ELF-1 (cell line): ENCODE results near the gene NEAT1.
"Not testable (repeated sequence)": the region's sequence is repeated elsewhere in the genome, so short reads cannot be mapped to it uniquely, and the experiment has no call there.

ENCODE experiments used
- DNase-seq: peaks from one replicate; pipeline ENCODE4 v3.0.0-alpha.2; 2016; ENCODE audit warnings: low read depth, low spot score

NEAT1 gene

GRCh38 chr11:65404638-65405339 lies 17.8 kb upstream of the NEAT1 start:
- no peak for DNase-seq

GRCh38 chr11:65410936-65411680 lies 11.5 kb upstream of the NEAT1 start:
- DNase-seq = no peak

GRCh38 chr11:65411681-65412070 lies 10.9 kb upstream of the NEAT1 start:
- DNase-seq = no peak

- no peak for DNase-seq
Observed at GRCh38 chr11:65412271-65413076, 10.1 kb upstream of the NEAT1 start.

GRCh38 chr11:65413077-65413664 lies 9.4 kb upstream of the NEAT1 start:
- DNase-seq = not testable (repeated sequence)

GRCh38 chr11:65414776-65415498 lies 7.7 kb upstream of the NEAT1 start:
- no peak for DNase-seq

GRCh38 chr11:65415499-65416340 lies 6.9 kb upstream of the NEAT1 start:
- no peak for DNase-seq

GRCh38 chr11:65416341-65416824 lies 6.2 kb upstream of the NEAT1 start:
- peak; percentile 95 for DNase-seq

- DNase-seq = peak; percentile 34
Observed at GRCh38 chr11:65416841-65417701, 5.5 kb upstream of the NEAT1 start.

- no peak for DNase-seq
Observed at GRCh38 chr11:65417702-65418430, 4.7 kb upstream of the NEAT1 start.

- no peak for DNase-seq
Observed at GRCh38 chr11:65418431-65418680, 4.2 kb upstream of the NEAT1 start.

GRCh38 chr11:65418681-65419459 lies 3.7 kb upstream of the NEAT1 start:
- DNase-seq = peak; percentile 99

- DNase-seq = no peak
Observed at GRCh38 chr11:65419460-65419771, 3.2 kb upstream of the NEAT1 start.

GRCh38 chr11:65419772-65420481 lies 2.7 kb upstream of the NEAT1 start:
- peak; percentile 95 for DNase-seq

GRCh38 chr11:65420506-65420905 lies 2.1 kb upstream of the NEAT1 start:
- DNase-seq = no peak

GRCh38 chr11:65420979-65421793 lies 1.4 kb upstream of the NEAT1 start:
- peak; percentile 83 for DNase-seq
